RCC 7860 (cell line): Measurements from ENCODE around the gene CBR3.
A peak's percentile ranks its signal among the peaks of the same experiment; 100 is the strongest.

Source experiments
- DNase-seq: peaks from one replicate; pipeline ENCODE4 v3.0.0-alpha.2; 2015; ENCODE audit warnings: low spot score
- FAIRE-seq: peaks from 2 replicates; lab custom pipeline; 2012; peaks lifted over from hg19 to GRCh38; lab: Jason Lieb, UNC

Gene CBR3

DNA sequence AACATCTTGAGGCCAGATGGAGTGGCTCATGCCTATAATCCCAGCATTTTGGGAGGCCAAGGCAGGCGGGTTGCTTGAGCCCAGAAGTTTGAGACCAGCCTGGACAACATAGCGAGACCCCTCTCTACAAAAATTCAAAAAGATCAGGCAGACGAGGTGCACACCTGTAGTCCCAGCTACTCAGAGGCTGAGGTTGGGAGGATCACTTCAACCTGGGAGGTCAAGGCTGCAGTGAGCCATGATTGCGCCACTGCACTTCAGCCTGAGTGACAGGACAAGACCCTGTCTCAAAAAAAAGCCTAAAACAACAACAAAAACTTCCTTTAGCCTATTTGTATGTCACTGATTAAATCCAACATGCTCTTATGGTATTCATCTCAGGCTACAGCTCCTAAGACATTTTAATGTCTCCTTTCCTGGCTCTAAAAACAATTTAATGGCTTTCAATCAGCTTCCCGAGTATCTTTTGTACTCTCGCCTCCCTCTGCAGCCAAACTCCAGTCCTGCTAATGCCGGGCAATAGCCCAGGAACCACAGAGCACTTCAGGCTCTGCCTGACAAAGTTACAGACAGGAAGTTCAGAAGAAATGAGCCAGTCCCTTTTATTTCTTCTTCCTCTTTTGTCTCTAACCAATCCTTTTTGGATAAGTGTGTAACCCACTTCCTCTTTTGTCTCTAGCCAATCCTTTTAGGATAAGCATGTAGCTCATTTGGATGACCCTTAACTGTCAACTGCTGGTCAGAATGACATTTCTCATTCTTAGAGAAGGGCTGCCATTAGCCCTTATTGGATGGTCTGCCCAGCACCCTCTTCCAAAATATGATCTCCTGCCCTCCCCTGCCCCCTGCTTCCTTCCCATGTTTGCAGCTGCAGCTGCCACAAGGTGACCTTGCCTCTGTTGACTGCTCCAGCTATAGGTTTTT is 15.2 kb downstream of the CBR3 start:
- FAIRE-seq (no peak), DNase-seq (no peak)

DNA sequence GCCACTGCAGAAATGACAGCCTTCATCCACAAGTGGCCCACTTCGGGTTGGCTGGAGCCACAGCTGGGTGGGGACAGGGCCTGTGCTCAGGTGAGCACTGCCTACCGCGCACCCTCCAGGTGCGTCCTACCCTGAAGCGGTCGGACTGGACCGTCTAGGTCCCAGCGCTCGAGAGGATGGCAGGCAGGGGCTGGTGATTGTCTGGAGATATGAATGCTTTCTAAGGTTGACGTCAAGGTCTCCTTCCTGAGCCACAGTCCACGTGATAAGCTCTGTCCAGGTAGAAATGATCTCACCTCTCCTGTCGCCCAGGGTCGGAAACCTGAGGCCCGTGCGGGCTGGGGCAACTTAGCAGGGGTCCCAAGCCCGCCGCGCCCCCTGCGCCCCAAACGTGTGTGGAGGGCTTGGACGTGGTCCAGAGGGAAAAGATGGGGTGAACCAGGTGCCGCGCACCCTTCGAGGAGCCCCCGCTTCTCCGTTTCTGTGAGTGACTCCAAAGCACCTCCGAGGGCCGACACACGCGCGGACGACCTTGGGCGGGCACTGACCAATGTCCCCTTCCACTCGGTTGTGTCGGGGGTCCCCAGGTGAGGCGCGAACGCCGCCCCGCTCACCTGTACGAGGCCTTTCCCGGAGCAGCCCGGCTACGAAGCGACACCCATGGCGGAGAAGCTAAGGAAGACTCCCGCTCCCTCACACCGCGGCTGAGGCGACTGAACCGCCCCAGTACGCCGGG is 20.9 kb downstream of the CBR3 start:
- DNase-seq (no peak), FAIRE-seq (no peak)

DNA sequence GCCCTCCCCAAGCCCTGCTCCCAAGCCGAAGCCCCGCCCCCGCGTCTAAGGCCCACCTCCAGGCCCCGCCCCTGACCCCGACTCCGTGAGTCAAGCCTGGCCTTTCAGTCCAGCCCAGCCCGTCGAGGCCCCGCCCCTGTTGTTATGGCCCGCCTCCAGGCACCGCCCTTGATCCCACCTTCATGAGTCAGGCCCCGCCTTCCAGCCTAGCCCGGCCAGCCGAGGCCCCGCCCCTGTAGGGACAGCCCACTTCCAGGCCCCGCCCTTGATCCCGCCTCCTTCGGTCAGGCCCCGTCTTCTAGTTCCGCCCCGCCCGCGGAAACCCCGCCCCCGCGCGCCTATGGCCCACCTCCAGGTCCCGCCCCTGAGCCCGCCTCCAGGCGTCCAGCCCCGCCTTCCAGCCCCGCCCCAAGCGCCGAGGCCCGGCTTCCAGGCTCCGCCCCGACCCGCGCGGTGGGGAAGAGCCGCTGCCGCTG is 21.5 kb downstream of the CBR3 start:
- DNase-seq = peak; percentile 97
- FAIRE-seq = peak; percentile 81

DNA sequence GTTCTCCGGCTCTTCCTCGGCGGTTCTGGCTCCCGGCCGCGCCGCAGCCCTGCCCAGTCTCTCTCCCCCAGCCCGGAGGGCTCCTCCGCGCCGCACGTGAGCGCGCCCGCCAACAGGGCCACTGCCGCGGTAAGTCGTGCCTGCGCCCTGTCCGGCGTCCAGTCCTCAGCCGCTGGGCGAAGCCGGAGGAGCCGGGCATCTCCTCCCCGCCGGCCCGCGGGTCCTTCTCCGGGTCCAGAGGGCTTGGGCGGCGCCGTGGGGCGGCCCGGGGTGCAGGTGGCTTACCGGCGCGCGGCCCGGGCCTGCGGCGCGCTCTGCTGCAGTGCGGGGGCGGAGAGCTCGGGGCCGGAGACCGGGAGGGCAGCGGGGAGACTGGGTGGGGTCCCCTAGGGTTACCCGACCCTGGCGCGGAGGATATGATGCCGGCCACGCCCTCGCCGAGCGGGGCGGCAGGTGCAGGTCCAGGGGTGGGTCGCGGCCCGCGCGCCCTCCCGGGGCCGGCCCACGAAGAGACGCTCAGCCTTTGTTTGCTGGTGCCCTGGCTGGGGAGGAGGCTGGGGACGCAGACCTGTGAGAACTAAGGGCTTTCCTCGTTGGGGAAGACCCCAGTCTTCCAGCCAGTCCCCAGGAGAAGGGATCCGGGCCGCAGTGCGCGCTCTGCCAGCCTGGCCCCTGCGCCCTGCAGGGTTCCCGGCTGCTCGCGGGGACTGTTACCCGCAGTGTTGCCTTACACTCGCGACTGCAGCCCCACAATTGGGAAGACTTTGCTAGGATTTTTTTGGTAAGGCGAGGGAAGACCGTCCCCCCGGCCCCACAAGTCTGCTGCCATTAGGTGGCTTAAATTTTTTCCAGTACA is 22.2 kb downstream of the CBR3 start, which contains the start of gene DOP1B:
TSS of gene DOP1B (plus strand) at position 10 of the 856 bp plus-strand sequence. CDS start 7,910 bp downstream, outside the sequence.
- DNase-seq = no peak
- no peak for FAIRE-seq

DNA sequence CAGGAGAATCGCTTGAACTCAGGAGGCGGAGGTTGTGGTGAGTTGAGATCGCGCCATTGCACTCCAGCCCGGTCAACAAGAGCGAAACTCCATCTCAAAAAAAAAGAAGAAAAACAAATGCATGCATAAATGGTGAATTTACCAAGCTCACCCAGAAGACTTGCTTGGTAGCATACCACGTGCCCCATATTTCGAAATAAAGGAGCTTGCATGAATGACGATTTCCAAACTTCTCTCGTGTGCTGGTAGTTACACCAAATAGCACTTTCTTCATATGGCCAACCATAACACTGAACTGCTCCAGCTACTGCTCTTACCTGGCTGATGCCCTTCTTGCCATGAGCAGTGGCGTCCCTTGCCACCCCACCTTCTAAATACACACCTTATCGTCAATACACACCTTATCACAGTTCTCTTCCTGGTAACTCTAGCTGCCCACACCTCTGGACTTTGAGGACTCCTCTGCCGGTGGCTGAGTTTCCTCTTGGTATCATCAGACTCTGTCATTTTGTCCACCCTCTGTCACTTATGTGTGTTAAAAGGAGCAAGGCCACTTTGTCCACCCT is 24.6 kb downstream of the CBR3 start:
- FAIRE-seq = no peak
- DNase-seq = no peak

DNA sequence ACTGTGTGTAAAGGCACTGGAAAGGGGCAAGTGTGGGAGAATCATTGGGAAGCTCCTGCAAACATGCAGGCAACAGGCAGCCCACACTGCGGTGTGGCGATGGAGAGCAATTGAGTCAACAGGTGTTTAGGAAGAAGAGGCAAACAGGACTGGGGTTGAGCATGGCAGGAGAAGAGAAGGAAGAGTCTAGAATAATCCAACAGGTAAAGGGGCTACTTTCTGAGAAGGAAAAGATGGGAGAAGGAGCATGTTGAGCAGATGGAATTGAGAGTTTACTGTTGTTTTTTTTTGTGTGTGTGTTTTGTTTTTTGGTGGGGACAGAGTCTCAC is 25.9 kb downstream of the CBR3 start:
- DNase-seq = no peak
- no peak for FAIRE-seq

DNA sequence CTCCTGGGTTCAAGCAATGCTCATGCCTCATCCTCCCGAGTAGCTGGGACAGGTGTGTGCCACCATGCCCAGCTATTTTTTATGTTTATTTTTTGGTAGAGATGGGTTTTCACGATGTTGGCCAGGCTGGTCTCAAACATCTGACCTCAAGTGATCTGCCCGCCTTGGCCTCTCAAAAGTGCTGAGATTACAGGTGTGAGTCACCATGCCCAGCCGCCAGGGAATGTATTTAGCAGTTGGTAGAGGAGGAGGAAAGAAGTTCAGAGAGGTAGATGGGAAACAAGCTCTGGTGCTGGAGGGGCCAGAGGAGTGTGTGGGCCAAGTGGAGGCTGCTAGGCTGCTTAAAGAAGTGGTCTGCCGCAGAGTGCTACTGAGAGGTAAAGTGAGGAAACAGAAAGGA is 27.8 kb downstream of the CBR3 start:
- FAIRE-seq = no peak

DNA sequence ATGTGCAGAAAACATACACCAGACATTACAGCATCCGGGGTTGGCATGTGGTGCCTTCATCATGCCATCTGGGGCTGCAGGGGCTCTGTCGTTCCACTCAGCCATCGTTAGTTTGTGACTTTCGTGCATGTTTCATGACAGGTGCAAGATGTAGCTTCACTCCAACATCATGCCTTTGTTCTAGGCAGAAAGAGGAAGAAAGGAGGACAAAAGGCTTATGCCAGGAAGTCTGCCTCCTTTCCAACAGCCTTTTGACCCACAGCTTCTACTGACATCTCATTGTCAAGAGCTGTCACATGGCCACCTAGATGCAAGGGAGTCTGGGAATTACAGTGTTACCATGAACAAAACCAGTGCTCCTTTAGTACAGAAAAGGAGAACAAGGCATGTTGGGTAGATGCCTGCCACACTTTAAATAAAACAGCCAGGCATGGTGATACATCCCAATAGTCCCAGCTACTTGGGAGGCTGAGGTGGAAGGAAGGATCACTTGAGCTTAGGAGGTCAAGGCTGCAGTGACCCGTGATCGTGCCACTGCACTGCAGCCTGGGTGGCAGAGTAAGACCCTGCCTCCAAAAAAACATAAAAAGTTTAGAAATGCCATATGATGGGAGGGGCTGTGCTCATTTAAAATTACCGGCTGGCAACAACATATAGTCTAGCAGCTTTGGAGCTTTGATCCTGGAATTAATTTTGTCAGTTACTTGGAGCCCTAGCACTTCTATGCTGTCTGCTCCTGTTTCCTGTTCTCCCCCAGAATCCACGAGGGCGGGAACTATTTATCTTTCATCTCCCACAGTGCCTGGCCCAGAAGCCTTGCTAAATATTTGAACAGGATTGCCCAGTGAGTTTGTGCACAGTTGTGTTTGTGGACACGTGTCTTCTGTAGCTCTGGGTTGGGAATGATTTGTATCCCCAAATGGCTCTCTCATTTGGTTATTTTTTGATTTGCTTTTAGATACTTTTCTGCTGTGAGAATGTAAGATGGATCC is 29.2 kb downstream of the CBR3 start:
- FAIRE-seq (no peak), DNase-seq (no peak)

More for the DNA sequence above, 27.8 kb downstream of the CBR3 start:
- DNase-seq = peak; percentile 11

DNA sequence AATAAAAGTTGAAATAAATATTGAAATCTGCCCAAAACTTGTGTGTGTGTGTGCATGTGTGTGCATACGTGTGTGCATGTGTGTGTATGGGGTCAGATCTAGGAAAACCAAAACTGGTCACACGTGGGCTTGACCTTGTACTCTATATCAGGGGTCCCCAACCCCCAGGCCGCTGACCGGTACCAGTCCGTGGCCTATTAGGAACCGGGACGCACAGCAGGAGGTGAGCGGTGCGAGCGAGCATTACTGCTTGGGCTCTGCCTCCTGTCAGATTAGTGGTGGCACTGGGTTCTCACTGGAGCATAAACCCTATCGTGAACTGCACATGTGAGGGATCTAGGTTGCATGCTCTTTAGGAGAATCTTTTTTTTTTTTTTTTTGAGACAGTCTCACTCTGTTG is 30.5 kb downstream of the CBR3 start:
- DNase-seq (no peak), FAIRE-seq (no peak)

DNA sequence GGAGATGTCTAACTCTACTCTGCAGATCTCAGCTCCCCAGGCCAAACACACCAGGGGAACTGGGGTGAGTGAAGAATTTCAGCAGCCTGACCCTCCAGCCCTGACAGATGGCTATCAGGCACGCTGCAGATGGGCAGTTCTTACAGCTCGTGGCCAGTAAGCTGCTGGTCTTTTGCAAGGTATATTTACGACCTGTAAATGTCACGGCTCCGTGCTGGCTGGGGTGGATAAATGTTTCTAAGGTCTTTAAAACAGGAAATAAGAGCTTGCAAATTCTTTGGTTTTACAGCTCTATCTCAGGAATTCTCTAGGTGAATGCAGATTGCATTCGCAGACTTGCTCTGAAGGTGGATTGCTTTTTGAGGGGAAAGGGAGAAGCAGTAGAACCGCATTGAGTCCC is 31.8 kb downstream of the CBR3 start:
- DNase-seq = no peak
- no peak for FAIRE-seq

DNA sequence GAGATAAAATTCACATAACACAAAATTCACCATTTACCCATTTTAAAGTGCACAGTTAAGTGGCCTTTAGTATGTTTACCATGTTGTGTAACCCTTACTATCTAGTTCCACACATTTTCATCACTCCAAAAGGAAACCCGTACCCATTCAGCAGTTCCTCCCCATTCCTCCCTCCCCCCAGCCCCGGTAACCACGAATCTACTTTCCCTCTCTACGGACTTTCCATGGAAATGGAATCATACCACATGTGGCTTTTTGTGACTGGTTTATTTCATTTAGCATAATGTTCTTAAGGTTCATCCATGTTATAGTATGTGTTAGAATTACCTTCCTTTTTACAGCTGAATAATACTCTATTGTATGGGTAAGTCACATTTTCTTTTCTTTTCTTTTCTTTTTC is 32.7 kb downstream of the CBR3 start:
- FAIRE-seq (no peak), DNase-seq (no peak)

DNA sequence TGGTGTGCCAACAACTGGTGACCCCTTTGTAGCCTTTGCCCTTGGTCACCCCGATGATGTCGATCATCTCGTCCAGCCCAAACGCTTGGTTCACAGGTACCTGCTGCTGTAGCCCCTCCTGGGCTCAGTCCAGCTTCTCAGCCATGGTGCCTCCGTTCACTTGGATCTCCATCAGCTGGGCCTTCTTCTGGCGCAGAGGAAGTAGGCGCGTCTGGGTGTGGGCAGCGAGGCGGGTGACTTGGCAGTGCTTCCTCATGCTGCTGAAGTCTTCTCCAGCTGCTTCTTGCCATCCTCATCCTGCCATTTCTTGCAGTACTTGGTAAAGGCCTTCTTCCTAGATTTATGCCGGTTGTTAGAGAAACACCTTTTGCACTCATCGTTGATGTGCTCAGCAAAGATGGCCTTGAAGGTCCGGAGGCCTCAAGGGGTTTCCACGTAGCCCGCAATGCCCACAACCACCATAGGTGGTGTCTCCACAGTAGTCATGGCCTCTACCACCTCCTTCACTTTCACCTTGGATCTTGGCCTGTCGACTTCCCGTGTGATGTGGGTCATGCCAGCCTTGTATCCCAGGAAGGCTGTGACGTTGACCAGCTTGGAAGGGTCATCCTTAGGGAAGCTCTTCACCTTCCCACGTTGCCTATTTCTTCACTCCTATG is 34.7 kb downstream of the CBR3 start:
- no peak for FAIRE-seq
- DNase-seq = no peak

DNA sequence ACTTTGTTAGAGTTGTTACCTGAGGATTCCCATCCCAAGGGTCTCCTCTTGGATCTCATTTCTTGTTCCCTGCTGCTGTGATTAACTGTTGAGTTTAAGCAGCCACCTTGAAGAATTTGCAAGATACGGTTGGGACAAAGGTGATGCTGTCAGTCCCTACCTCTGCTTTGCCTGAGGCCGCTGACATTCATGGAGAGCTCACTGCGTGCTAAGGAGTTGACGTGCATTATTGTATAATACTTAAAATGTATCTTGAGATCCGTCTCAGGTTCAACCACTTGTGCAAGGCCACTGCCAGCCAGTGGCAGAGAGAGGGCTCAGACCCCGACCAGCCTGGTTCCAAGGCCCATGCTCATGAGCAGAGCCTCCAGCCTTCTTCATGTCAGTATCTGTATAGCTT is 35.9 kb downstream of the CBR3 start:
- DNase-seq (no peak), FAIRE-seq (no peak)

DNA sequence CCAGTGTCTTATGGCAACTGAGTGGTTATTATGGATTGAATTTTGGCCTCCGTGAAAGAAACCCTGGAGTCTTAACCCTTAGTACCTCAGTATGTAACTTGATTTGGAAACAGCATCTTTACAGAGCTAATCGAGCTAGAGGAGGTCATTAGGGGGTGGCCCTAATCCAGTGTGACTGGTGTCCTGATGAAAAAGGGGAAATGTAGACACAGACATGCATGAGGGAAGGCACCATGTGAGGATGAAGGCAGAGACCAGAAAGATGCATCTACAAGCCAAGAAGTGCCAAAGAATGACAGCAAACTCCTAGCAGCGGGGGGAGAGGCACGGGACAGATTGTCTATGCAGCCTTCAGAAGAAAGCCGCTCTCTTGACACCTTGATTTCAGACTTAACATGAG is 36.5 kb downstream of the CBR3 start:
- no peak for FAIRE-seq
- no peak for DNase-seq

DNA sequence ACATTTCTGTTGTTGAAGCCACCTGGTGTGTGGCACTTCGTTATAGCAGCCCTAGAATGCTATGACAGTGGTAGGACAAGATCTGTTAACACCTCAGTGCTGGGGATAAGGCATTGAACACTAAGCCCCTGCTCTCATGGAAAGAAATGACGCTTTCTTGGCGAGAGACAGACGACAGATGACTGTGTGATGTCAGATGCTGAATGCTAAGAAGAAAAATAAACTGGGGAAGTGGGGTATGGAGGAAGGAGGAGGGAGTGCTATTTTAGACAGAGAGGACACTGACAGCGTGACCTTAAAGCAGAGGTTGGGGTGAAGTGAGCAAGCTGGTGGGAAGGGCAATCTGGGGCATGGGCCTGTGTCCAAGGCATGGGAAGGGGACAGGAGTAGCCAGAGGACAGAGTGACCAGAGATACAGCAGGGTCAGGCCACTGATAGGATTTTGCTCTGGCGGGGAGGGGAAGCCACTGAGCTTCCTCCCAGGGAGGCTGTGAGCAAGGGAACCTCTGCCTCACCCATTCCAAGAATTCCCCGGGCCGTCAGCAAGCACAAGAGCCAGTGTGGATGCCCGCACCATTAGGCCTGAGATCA is 37.0 kb downstream of the CBR3 start:
- no peak for DNase-seq
- no peak for FAIRE-seq

DNA sequence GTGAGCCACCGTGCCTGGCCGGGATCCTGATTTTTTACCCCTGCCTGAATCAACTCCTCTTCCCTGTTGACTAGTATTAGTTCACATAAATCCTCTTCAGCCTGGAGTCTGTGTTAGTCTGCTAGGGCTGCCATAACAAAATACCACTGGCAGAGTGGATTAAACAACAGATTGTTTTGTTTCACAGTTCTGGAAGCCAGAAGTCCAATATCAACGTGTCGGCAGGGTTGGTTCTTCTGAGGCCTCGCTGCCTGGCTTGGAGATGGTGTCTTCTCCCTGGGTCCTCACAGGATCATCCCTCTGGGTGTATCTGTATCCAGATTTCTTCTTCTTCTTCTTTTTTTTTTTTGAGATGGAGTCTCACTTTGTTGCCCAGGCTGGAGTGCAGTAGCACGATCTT is 39.9 kb downstream of the CBR3 start:
- DNase-seq = no peak
- no peak for FAIRE-seq

DNA sequence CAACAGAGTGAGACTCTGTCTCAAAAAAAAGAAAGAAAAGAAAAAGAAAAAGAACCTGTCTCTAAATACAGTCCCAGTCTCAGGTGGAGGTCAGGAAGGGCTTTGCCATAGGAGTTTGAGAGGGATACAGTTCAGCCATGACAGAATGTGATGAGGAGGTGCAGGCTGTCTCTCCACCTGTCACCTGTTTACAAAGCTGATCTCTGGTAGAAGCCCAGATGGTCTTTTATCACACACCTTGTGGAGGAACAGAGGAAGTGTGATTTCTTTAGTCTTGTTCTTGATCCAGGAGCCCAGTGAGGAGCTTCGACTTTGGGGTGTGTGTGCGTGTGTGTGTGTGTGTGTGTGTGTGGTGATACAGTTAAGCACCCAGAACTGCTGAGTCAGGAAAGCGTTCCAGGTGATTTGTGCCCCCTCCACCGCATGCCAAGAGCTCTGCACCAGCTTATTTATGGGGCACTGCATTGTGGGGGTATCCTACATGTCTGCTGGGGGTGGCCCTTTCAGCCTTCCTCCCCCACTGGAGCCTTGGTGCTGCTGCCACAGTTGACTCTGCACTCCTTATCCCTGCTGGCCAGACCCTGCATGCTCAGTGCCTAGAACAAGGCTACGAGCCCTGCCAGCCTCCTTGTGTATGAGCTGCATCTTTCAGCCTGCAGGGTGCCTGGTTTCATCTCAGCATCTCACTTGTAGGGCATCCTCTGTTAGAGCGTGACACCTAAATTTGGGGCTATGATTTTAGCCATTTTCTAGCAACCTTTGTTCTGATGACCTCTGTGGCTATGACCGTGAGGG is 41.1 kb downstream of the CBR3 start:
- no peak for FAIRE-seq
- DNase-seq = no peak

DNA sequence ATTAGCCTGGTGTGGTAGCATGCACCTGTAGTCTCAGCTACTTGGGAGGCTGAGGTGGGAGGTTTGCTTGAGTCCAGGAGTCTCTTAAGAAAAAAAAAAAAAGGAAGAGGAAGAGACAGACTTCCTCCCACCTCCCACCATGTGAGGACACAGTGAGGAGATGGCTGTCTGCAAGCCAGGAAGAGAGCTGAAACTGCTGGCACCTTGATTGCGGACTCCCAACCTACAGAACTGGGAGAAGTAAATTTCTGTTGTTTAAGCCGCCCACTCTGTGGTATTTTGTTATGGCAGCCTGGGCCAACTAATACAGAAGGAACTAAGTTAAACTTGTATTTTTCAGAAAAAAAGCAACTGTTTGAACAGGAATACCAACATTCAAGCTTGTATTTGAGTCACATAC is 43.5 kb downstream of the CBR3 start:
- DNase-seq (no peak), FAIRE-seq (no peak)
